ENCODE results near the gene INSR.
"Not testable (repeated sequence)": the region's sequence is repeated elsewhere in the genome, so short reads cannot be mapped to it uniquely, and the experiment has no call there.

The INSR gene

DNA sequence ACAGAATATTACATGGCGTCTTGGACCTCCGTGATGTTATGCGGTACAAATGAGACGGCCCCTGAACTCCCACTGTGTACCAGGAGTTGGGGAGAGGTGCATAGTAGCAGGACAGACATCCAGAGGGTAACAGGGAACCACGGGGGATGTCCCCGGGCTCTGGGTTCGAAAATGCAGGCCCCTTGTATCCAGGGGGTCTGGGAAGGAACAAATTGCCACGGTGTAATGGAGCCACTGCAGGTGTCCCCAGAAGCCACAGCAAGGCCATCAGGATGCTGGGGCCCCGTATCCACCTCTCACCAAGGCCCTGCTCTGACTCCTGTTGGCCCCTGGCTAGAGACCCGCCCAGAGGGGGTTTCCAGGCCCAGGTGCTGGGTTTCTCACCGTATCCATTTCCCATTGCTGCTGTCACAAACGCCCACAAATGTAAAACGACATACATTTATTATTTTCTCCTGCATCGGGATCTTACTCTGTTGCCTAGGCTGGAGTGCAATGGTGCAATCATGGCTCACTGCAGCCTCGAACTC is 77.8 kb downstream of the INSR start:
- no peak for DNase-seq

DNA sequence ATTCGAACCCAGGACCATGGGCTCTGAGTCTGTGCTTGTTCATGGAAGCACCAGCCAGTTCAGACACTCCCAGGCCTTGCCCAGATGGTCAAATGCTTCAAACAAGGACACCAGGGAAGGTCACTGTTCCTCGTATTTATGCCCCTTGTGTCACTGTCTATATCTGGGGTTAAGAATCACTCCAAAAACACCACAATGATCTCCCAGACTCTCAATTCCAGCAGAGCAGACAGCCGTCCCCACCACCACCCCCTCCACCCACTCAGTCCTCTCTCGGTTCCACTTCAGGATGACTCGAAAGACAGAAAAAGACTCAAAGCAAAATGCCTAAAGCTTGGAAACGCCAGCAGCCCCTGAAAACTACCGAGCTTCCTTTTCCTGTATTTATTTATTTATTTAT is 79.0 kb downstream of the INSR start:
- no peak for DNase-seq

DNA sequence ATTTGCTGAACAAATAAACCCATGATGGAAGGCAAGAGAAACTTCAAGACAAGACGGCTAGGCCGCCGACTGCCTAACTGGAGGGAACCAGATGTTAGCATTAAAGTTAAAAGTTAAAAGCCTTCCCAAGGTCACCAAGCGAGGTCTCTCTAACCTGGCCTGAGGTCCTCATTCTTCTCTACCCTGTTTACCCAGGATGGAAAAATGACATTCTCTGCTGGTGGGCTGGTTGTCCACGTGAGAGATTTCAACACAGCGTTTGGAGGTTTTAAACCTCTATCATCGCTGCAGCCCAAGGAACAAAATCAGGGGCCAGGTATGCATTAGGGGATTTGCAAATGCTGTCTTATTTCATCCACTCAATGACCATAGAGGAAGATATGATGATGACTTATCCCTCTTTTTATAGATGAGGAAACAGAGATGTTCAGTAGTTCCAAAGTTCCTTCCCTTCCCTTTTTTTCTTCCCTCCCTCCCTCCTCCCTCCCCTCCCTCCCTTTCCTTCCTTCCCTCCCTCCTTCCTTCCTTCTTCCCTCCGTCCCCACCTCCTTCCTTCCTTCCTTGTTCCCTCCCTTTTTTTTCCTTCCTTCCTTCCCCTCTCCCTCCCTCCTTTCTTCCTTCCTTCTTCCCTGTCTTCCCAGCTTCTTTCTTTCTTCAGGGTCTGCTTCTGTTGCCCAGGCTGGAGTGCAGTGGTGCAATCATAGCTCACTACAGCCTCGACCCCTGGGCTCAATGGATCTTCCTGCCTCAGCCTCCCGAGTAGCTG is 79.7 kb downstream of the INSR start:
- DNase-seq = no peak

DNA sequence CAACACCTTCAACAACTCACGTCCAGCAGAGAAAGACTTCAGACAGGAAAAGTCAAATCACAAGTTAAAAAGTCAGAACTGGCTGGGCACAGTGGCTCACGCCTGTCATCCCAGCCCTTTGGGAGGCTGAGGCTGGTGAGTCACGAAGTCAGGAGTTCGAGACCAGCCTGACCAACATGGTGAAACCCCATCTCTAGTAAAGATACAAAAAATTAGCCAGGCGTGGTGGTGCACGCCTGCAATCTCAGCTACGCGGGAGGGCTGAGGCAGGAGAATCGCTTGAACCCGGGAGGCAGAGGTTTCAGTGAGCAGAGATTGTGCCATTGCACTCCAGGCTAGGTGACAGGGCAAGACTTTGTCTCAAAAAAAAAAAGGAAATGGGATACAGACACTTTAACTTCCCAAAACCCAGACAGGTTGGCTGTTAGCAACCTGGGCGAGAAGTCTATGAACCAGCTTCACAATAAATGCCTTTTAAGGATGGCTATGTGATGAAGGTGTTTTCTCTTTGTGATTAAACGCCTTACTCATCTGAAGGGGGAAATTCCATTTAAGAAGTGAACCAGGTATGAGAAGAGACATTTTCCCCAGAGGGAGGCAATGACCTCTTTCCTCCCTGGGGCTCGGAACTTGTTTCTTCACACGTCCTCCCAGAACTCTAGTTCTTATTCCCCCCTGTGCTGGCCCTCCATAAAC is 80.4 kb downstream of the INSR start:
- DNase-seq = no peak

DNA sequence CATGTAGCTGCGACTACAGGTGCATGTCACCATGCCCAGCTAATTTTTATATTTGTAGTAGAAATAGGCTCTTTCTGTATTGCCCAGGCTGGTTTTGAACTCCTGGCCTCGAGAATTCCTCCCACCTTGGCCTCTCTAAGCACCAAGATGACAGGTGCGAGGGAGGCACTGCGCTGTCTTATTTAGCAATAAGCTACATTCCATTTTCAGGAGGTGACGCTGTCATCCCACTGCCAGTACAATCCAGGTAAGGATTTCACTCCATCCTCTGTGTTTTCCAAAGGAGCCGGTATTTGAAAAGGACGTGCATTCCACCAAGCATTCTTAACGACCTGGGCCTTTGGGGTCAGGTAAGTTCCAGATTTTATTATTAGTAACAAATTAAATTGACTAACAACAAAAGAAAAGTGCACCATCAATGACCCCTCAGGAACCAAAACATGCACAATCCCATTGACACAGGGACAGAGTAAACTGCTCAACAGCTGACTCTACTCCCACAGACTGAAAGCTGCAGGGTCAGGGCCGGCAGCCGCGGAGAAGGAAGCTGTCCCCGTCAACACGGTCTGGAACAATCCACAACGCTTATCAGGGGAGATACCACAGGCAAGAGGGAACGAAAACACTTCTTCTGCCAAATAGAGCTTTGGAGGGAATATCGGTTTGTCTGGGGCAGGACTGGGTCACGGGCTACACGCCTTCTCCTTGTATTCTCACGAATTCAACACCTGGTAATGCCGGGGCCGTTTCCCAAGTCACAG is 82.8 kb downstream of the INSR start:
- no peak for DNase-seq

DNA sequence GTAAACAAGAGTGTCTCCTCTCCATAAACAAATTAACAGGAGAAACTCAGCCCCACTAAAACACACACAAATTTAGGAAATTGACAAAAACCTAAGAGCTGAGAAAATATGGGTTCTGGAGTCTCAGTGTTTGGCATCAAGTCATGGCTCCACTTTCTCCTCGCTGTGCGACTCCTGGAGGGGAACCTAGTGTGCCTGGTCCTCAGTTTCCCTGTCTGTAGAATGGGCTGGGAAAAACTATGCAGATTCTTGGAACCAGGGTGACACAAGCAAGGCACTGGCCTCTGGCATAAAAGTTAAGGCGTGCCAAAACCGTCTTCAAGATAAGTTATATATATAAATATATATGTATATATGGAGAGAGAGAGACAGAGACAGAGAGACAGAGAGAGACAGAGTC is 83.9 kb downstream of the INSR start:
- DNase-seq = no peak

DNA sequence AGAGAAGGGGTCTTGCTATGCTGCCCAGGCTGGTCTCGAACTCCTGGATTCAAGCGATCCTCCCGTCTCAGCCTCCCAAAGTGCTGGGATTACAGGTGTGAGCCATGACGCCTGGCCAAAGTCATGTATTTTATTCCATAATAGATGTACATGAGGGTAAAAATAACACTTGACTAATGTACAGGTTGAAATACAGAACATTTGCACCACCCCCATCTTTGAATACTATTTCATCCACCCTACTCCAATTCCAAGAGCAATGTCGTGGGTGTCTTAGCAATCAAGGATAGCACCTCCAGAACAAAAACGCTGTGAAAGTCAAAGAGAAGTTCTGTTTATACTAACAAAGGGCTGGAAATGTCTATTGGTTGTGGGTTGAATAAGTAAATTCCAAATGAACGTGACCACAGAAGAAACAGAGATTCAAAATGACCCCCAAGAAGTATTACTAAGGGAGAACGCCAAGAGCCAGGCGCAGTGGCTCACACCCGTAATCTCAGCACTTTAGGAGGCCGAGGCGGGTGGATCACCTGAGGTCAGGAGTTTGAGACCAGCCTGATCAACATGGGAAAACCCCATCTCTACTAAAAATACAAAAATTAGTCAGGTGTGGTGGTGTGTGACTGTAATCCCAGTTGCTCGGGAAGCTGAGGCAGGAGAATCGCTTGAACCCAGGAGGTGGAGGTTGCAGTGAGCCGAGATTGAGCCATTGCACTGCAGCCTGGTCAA is 84.5 kb downstream of the INSR start:
- not testable (repeated sequence) for DNase-seq

DNA sequence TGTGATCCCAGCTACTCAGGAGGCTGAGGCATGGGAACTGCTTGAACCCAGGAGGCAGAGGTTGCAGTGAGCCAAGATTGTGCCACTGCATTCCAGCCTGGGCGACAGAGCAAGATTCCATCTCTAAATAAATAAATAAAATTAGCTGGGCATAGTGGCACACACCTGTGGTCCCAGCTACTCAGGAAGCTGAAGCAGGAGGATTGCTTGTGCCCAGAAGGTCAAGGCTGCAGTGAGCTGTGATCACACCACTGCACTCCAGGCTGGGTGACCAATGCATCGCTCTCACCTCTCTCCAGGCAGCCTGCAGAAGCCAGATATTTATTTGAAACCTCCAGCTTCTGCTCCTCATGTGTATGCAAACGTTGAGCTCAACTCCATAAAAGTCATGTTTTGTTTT is 85.2 kb downstream of the INSR start:
- not testable (repeated sequence) for DNase-seq

DNA sequence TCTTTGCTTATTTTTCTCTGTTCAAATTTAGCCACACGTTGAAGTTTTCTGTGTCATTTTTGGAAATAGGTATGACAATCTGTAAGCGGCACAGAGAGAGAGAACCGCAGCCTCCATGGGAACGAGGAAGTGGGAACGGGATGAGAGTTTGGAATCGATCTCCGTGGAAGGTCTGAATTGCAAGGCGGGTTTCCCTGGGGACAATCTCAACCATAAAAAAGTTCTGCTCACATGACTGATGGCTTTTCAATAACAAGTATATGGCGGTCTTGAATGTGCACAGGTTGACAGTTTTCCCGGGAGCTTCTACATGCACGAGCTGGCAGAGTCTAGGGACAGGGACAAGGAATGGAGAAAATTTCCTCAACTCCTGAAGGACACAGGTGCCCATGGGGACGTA is 90.9 kb downstream of the INSR start:
- DNase-seq = no peak

DNA sequence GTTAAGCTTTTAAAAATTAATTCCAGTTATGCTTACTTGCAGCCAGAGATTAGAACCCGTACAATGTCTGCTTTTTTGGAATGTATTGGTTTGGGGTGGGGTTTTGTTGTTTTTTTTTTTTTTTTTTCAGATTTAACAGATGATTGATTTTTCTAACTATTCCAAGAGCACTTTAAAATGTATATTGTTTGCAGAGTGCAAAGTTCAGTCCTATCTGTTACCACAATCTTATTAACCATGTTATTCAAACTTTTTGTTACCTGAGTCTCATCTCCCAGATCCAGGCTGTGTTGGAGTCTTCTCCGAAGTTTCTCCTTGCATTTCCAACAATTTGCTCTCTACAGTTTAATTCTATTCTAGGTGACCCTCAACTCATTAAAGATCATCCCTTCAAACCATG is 91.3 kb downstream of the INSR start:
- DNase-seq = no peak

DNA sequence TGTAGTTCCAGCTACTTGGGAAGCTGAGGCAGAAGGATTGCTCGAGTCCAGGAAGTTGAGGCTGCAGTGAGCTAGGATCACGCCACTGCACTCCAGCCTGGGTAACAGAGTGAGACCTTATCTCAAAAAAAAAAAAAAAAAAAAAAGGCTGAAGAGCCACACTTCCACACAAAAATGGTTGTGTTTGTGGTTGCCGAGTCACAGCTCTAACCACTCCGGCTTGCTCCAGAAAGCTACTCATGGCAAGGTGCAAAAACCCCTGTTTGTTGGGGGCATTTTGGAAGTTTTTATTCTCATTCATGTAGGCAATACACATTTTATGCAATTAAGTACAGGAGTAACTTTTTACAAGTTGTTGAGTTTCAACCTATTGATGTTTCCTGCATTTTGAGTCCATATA is 93.5 kb downstream of the INSR start:
- no peak for DNase-seq

DNA sequence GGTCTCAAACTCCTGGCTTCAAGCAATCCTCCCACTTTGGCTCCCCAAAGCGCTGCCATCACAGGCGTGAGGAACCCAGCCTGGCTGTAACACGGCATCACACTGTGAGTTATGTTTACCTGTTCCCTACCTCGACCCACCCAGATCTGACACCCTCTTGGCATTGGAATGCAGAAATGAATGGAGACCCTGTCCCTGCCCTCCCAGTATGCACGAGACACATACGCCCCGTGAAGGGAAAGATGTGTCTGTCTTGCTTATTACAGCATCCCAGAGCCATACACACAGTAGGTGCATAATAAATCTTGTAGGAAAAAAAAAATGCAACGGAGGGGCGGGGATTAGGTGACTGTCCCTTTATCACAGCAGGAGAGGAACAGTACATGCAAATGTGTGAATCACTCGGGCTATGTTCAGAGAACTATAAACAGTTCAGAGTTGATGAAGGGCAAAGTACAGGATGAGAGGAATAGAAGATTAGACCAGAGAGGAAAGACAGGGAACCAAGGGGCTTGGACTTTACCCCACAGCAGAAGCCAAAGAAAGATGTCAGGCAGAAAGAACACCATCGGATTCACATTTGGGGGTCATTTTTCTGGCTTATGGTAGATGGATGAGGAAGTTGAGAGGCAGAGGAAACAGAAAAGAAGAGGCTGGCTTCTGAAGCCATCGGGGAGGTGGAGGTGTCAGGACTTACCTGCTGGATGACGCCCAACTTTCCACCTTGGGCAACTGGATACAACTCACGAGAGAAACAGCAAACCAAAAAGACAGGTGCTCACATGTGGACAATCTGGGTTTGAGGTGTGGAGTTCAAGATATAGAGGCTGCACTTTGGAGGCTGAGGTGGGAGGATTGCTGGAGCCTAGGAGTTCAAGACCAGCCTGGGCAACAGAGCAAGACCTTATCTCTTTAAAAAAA is 94.3 kb downstream of the INSR start:
- DNase-seq = no peak

DNA sequence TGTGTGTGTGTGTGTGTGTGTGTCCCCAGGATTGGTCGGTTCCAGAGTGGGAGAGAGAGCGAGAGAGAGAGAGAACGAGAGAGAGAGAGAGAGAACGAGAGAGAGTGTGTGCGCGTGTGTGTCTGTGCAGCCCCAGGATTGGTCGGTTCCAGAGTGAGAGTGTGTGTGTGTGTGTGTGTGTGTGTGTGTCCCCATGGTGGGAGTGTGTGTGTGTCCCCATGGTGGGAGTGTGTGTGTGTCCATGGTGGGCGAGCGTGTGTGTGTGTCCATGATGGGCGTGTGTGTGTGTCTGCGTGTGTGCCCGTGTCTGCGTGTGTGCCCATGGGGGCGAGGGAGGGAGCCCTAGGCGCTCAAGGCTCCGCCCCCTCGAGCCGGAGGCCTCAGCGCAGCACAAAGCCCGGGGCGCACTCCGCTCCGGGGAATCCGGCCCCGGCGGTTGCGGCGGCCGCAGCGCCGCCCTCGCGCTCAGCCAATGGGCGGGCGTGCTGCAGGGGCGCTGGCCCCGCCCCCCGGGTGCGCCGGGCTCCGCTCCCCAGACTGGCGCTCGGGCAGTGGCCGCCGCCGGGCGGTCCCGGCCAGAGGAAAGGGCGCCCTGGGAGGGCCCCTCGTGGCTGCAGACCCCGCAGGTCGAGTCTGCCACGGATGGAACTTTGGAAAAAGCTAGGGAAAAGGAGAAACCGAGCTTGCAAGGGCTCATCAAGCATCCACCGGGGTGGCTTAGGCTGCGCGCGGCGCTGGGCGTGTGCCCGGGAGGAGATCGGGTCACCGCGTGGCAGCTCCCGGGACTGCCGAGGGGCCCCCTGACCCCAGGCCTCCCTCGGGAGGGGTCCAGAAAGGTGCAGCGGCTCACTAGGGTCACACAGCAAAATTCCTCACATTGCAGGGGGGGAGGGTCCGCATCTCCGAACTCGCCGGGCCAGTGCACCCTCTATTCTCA is 96.2 kb downstream of the INSR start:
- DNase-seq = peak; percentile 92 to 94

DNA sequence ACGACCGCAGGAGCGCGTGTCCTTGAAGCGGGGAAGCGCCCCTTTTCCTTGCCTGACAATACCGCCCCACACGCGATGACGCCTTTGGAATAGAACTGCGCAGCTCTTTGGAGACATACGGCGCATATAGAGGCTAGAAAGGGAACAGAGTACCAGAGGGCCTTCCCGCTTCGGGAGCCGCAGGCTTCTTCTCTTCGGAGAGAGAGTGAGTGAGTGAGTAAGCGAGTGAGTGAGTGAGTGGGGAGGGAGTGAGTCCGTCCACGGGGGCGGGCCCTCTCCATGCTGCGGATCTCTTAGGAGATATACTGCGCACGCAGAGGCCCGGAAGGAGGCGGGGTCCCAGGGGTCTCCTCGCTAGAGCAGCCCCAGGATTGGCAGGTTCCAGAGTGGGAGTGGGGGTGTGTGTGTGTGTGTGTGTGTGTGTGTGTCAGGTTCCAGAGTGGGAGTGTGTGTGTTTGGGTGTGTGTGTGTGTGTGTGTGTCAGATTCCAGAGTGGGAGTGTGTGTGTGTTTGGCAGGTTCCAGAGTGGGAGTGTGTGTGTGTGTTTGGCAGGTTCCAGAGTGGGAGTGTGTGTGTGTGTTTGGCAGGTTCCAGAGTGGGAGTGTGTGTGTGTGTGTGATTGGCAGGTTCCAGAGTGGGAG is 97.0 kb downstream of the INSR start:
- peak; percentile 87 to 90 for DNase-seq

DNA sequence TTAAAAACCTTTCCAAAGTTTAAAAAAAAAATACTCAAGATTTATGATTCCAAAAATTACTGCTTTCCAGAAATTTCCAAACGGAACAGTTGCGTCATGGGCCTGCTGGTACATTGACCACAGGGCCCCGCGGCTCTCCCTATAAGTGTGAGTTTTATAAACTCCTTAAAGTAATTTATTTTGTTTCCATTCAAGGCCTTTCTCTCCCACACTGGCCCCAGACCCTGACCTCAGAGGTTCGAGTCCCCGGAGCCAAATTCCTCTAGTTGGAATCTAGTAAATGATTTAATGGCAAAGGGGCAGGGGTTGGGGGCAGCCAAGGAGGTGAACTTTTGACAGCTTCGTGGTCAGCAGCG is 97.5 kb downstream of the INSR start:
- no peak for DNase-seq

DNA sequence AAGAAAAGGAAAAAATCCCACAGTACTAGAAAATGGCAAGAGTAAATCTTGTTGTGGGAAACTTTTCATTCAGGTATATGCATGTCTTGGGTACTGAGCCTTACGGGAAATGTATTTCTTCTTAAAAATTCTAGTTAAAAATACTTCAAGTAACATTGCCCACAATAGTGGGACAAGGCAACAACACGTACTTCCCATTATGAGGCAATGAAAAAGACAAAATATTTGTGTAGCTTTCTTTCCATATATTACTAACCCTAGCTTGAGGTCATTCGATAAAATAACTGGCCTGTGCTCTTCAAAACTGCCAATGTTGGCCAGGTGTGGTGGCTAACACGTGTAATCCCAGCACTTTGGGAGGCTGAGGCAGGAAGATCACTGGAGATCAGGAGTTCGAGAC is 99.2 kb downstream of the INSR start:
- DNase-seq = no peak

DNA sequence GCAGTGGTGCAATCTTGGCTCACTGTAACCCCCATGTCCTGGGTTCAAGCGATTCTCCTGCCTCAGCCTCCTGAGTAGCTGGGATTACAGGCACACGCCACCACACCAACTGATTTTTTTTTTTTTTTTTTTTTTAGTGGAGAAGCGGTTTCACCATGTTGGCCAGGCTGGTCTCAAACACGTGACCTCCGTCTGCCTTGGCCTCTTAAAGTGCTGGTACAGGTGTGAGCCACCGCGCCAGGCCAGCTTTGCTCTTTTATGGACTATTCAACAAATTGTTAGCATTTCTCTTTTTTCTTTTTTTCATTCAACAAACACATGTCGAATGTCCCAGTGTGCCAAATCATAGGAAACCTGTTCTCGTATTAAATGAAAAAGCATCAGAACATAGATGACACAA is 99.6 kb downstream of the INSR start:
- no peak for DNase-seq

DNA sequence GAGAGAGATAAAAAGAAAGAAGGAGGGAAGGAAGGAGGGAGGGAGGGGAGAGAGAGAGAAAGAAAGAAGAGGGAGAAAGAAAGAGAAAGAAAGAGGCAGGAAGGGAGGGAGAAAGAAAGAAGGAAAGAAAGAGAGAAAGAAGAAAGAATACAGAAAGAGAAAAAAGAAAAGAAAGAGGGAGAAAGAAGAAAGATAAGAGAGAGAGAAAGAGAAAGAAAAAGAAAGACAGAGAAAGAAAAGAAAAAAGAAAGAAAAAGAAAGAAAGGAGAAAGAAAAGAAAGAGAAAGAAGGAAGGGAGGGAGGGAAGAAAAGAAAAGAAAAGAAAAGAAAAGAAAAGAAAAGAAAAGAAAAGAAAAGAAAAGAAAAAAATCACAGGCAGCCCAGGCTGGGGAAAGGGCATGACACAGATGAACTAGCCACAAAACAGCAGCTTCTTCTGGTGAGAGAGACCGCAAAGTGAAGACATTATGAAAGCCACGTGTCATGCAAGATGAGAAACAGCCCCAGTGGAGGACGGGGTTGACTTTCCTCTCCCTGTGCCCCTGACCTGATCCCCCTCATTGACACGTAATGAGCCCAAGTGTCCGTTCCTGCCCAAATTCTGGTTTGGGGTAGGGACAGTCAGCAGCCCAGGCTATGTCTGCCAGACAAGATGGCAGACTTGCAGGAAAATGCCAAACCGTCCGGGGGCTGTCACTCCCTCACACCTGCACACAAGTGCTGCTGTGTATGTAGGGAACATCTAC is 102.1 kb downstream of the INSR start:
- peak; percentile 54 to 65 for DNase-seq

Measured in CD4-positive, alpha-beta T cell treated with Interferon alpha-2 for 1 hour (primary cell).